GM10266 (cell line): ENCODE results near the gene TMEM44.

Experiments used
- DNase-seq: peaks from one replicate; pipeline ENCODE4 v3.0.0; 2012; ENCODE audit errors: extremely low spot score
- CTCF ChIP-seq: IDR thresholded peaks from 2 replicates; pipeline ENCODE4 v1.5.1; 2012; ENCODE audit warnings: mild to moderate bottlenecking, low read depth; ENCODE audit not compliant: control insufficient read depth, insufficient read depth; ENCODE audit errors: missing control alignments

The TMEM44 gene

GRCh38 chr3:194620196-194620595 is 13.0 kb downstream of the TMEM44 start:
- no peak for TF ChIP-seq CTCF
- no peak for DNase-seq

GRCh38 chr3:194619741-194620140 is 13.5 kb downstream of the TMEM44 start:
- no peak for DNase-seq
- TF ChIP-seq CTCF = no peak

- no peak for DNase-seq
- no peak for TF ChIP-seq CTCF
Measured at GRCh38 chr3:194618858-194619608, 14.2 kb downstream of the TMEM44 start.

- no peak for DNase-seq
- TF ChIP-seq CTCF = no peak
Measured at GRCh38 chr3:194617827-194618226, 15.4 kb downstream of the TMEM44 start.

- DNase-seq = no peak
- TF ChIP-seq CTCF = no peak
Measured at GRCh38 chr3:194617143-194617671, 16.0 kb downstream of the TMEM44 start.

GRCh38 chr3:194615226-194615625 is 18.0 kb downstream of the TMEM44 start:
- no peak for TF ChIP-seq CTCF
- DNase-seq = no peak

- no peak for TF ChIP-seq CTCF
- no peak for DNase-seq
Measured at GRCh38 chr3:194612221-194612620, 21.0 kb downstream of the TMEM44 start.
